DOHH2 (cell line): Measurements from ENCODE around the gene AKAP13.

ENCODE experiments used
- CTCF ChIP-seq: fragments of 200-600 bp; sonication (generic); IDR thresholded peaks from one replicate; pipeline ENCODE4 v1.5.1; 2014; ENCODE audit warnings: antibody characterized with exemption, mild to moderate bottlenecking, low read depth, low read length; ENCODE audit not compliant: poor library complexity, severe bottlenecking
- EZH2phosphoT487 ChIP-seq: fragments of 200-600 bp; sonication (generic); IDR thresholded peaks from 2 replicates; pipeline ENCODE4 v1.6.1; 2017; ENCODE audit warnings: borderline replicate concordance, mild to moderate bottlenecking, antibody characterized with exemption, low read length, moderate library complexity, mixed read lengths

GRCh38 chr15:85440451-85440850 is 60.0 kb downstream of the AKAP13 start:
- TF ChIP-seq CTCF (no peak), EZH2phosphoT487 (no peak)
